Measurements from ENCODE around the gene FAM209B. TPM values are rescaled to one million over a fixed set of nuclear protein-coding genes. Genes with fewer than 3 reads are reported as not detected.

The FAM209B gene
- total RNA-seq, 1 experiment from 2014 or later: not detected

DNA sequence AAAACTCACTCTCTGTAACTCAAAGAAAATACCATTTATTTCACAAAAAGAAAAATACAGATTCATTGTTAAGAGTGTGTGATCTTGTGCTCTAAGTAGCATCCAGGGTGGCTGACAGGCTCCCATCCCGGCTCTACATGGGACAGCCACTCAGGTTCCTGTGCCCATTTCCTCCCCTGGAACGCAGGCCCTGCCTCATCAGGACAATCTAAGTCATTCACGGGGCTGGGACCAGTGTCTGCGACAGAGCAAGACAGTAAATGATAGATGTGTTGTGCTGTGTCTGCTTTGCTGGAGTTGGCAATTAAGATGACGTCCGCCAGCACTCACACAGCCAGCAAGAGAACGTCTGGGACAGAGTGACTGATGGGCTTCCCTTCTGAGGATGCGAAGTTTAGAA is 15.4 kb upstream of the FAM209B start:
- Histone ChIP-seq H3K4me1 (no peaks in the 10 kb centered on the region), H3K9me3 (peaks cover 15% of the 10 kb centered on the region), H3K36me3 (ENCODE audit: control insufficient read depth, insufficient read depth, low read length) (peaks cover 13% of the 10 kb centered on the region), H3K4me3 (ENCODE audit: low read depth, low read length) (no peak overlapping the region), H3K27me3 (replicated peaks; ENCODE audit: control insufficient read depth, insufficient read depth, low read length) (no peaks in the 10 kb centered on the region)
- no TSS peak for BruUV-seq (replicated peaks)
- Mint-ChIP-seq H3K27me3 (ENCODE audit: insufficient read depth, unreplicated experiment) (no peaks in the 10 kb centered on the region), H3K36me3 (ENCODE audit: insufficient read depth, unreplicated experiment) (peaks cover 87% of the 10 kb centered on the region), H3K9me3 (ENCODE audit: unreplicated experiment) (peaks cover 34% of the 10 kb centered on the region), H3K27ac (ENCODE audit: unreplicated experiment) (no peak overlapping the region), H3K4me3 (ENCODE audit: unreplicated experiment) (no peak overlapping the region), H3K4me1 (ENCODE audit: low read depth, unreplicated experiment) (no peaks in the 10 kb centered on the region)
- intact Hi-C loops (cut with micrococcal nuclease; ENCODE audit: unreplicated experiment): no loop called here
- TF ChIP-seq, protein P1, sequence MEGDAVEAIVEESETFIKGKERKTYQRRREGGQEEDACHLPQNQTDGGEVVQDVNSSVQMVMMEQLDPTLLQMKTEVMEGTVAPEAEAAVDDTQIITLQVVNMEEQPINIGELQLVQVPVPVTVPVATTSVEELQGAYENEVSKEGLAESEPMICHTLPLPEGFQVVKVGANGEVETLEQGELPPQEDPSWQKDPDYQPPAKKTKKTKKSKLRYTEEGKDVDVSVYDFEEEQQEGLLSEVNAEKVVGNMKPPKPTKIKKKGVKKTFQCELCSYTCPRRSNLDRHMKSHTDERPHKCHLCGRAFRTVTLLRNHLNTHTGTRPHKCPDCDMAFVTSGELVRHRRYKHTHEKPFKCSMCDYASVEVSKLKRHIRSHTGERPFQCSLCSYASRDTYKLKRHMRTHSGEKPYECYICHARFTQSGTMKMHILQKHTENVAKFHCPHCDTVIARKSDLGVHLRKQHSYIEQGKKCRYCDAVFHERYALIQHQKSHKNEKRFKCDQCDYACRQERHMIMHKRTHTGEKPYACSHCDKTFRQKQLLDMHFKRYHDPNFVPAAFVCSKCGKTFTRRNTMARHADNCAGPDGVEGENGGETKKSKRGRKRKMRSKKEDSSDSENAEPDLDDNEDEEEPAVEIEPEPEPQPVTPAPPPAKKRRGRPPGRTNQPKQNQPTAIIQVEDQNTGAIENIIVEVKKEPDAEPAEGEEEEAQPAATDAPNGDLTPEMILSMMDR (IDR thresholded peaks at IDR 0.05; ENCODE audit: insufficient read depth in 1 of 2, low read depth in 1 of 2, low read length in 1 of 2, severe bottlenecking in 1 of 2, unreplicated experiment in 1 of 2): no peak
- ChIA-PET POLR2A (no interaction called here), CTCF (no interaction called here)
- DNase-seq: no peak

DNA sequence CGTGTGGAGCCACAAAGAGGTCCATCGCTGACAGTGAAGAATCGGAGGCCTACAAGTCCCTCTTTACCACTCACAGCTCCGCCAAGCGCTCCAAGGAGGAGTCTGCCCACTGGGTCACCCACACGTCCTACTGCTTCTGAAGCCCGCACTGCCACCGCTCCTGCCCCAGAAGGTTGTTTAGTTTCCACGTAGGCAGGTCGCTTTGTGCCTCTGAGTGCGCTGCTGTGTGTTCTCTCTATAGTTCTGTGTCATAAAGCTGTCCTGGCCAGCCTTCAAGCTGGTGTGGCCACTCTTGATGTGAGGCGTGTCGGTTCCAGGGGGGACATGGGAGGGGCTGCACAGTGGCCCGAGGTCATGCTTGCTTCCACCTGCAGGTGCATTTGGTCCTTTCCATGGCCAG is 14.9 kb upstream of the FAM209B start:
- Histone ChIP-seq H3K9me3 (peaks cover 15% of the 10 kb centered on the region), H3K27me3 (replicated peaks; ENCODE audit: control insufficient read depth, insufficient read depth, low read length) (no peaks in the 10 kb centered on the region), H3K4me1 (no peaks in the 10 kb centered on the region), H3K4me3 (ENCODE audit: low read depth, low read length) (no peak overlapping the region), H3K36me3 (ENCODE audit: control insufficient read depth, insufficient read depth, low read length) (peaks cover 13% of the 10 kb centered on the region)
- Mint-ChIP-seq H3K9me3 (ENCODE audit: unreplicated experiment) (peaks cover 34% of the 10 kb centered on the region), H3K36me3 (ENCODE audit: insufficient read depth, unreplicated experiment) (peaks cover 84% of the 10 kb centered on the region), H3K27me3 (ENCODE audit: insufficient read depth, unreplicated experiment) (no peaks in the 10 kb centered on the region), H3K4me1 (ENCODE audit: low read depth, unreplicated experiment) (no peaks in the 10 kb centered on the region), H3K27ac (ENCODE audit: unreplicated experiment) (no peak overlapping the region), H3K4me3 (ENCODE audit: unreplicated experiment) (no peak overlapping the region)
- TF ChIP-seq, protein P1 (IDR thresholded peaks at IDR 0.05; ENCODE audit: insufficient read depth in 1 of 2, low read depth in 1 of 2, low read length in 1 of 2, severe bottlenecking in 1 of 2, unreplicated experiment in 1 of 2): no peak
- ChIA-PET POLR2A (no interaction called here), CTCF (no interaction called here)
- no TSS peak for BruUV-seq (replicated peaks)
- intact Hi-C loops (cut with micrococcal nuclease; ENCODE audit: unreplicated experiment): no loop called here
- no peak for DNase-seq

DNA sequence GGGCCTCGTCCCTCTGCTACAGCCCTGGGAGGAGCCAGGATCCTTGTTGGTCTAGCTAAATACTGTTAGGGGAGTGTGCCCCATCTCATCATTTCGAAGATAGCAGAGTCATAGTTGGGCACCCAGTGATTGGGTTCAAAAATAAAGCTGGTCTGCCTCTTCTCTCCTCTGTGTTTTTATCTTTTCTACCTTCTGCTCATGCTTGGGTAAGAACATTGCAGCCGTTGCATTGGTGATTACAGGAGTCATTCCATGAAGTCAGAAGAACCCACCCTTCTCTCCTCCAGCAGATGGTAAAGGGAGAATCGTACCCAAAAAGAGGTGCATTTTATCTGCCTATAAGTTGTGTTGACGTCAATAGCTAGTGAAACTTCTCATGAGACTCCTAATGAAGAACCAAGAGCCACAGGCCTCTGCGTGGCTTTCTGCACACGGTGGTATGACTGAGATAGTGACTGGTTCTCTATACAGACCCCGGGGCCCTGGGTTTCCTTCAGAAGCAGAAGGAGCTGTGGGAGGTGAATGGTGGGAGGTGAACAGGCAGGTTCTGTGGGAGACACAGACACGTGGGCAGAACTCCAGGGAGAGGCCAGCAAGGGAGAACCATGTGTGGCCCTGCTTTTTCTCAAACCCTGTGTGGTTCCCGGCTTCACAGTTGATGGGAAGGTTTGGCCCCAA is 14.2 kb upstream of the FAM209B start:
- intact Hi-C loops (cut with micrococcal nuclease; ENCODE audit: unreplicated experiment): no loop called here
- no peaks in the 10 kb centered on the region for H3K4me1 ChIP-seq
- CTCF ChIA-PET: no interaction called here
- H3K36me3 ChIP-seq (ENCODE audit: control insufficient read depth, insufficient read depth, low read length): peaks cover 13% of the 10 kb centered on the region
- no peak overlapping the region for H3K4me3 ChIP-seq (ENCODE audit: low read depth, low read length)
- no peak overlapping the region for H3K4me3 Mint-ChIP-seq (ENCODE audit: unreplicated experiment)
- no peak overlapping the region for H3K27ac Mint-ChIP-seq (ENCODE audit: unreplicated experiment)
- peaks cover 34% of the 10 kb centered on the region for H3K9me3 Mint-ChIP-seq (ENCODE audit: unreplicated experiment)
- H3K36me3 Mint-ChIP-seq (ENCODE audit: insufficient read depth, unreplicated experiment): peaks cover 81% of the 10 kb centered on the region
- TF ChIP-seq, protein P1 (IDR thresholded peaks at IDR 0.05; ENCODE audit: insufficient read depth in 1 of 2, low read depth in 1 of 2, low read length in 1 of 2, severe bottlenecking in 1 of 2, unreplicated experiment in 1 of 2): no peak
- BruUV-seq (replicated peaks): no TSS peak
- no peaks in the 10 kb centered on the region for H3K4me1 Mint-ChIP-seq (ENCODE audit: low read depth, unreplicated experiment)
- POLR2A ChIA-PET: no interaction called here
- no peaks in the 10 kb centered on the region for H3K27me3 ChIP-seq (replicated peaks; ENCODE audit: control insufficient read depth, insufficient read depth, low read length)
- H3K27me3 Mint-ChIP-seq (ENCODE audit: insufficient read depth, unreplicated experiment): no peaks in the 10 kb centered on the region
- no peak for DNase-seq
- peaks cover 15% of the 10 kb centered on the region for H3K9me3 ChIP-seq

All from Caco-2 (cell line).